ENCODE measurements around the gene MRPS2.
A peak's percentile ranks its signal among the peaks of the same experiment; 100 is the strongest.

Gene MRPS2

GRCh38 chr9:135473972-135474543 lies 26.4 kb upstream of the MRPS2 start:
- TF ChIP-seq, protein P1, sequence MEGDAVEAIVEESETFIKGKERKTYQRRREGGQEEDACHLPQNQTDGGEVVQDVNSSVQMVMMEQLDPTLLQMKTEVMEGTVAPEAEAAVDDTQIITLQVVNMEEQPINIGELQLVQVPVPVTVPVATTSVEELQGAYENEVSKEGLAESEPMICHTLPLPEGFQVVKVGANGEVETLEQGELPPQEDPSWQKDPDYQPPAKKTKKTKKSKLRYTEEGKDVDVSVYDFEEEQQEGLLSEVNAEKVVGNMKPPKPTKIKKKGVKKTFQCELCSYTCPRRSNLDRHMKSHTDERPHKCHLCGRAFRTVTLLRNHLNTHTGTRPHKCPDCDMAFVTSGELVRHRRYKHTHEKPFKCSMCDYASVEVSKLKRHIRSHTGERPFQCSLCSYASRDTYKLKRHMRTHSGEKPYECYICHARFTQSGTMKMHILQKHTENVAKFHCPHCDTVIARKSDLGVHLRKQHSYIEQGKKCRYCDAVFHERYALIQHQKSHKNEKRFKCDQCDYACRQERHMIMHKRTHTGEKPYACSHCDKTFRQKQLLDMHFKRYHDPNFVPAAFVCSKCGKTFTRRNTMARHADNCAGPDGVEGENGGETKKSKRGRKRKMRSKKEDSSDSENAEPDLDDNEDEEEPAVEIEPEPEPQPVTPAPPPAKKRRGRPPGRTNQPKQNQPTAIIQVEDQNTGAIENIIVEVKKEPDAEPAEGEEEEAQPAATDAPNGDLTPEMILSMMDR (IDR thresholded peaks at IDR 0.05; ENCODE audit: low read depth, low read length, missing control alignments): no peak
- DNase-seq: no peak
- in situ Hi-C loops (cut with HindIII; ENCODE audit: low pct_ligation_motif_present, low sequenced_read_pairs): no loop called here
- Histone ChIP-seq H3K36me3 (replicated peaks) (no peaks in the 10 kb centered on the region), H3K27me3 (replicated peaks) (no peaks in the 10 kb centered on the region), H3K27ac (no peak overlapping the region), H3K4me3 (ENCODE audit: low read depth, low read length) (no peak overlapping the region)

DNA sequence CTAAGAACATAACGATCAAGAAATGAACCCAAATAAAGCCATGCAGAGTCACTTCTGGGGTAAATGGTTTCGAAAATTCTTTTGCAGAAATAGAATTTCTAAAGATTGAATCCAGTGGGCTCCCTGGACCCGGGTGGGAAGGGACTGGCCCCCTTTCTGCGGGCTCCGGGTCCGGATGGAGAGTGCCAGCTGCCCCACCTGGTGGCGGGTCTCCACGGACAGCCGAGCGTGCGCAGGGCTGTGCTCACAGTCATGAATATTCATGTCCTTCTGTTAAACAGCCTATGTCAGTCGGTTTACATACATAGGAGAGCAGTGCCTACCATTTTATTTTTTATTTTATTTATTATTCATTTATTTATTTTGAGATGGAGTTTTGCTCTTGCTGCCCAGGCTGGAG lies 25.6 kb upstream of the MRPS2 start:
- DNase-seq: no peak
- no peaks in the 10 kb centered on the region for H3K36me3 ChIP-seq (replicated peaks)
- TF ChIP-seq, protein P1 (IDR thresholded peaks at IDR 0.05; ENCODE audit: low read depth, low read length, missing control alignments): peak; percentile 71
- no peak overlapping the region for H3K27ac ChIP-seq
- no peak overlapping the region for H3K4me3 ChIP-seq (ENCODE audit: low read depth, low read length)
- in situ Hi-C loops (cut with HindIII; ENCODE audit: low pct_ligation_motif_present, low sequenced_read_pairs): no loop called here
- no peaks in the 10 kb centered on the region for H3K27me3 ChIP-seq (replicated peaks)

DNA sequence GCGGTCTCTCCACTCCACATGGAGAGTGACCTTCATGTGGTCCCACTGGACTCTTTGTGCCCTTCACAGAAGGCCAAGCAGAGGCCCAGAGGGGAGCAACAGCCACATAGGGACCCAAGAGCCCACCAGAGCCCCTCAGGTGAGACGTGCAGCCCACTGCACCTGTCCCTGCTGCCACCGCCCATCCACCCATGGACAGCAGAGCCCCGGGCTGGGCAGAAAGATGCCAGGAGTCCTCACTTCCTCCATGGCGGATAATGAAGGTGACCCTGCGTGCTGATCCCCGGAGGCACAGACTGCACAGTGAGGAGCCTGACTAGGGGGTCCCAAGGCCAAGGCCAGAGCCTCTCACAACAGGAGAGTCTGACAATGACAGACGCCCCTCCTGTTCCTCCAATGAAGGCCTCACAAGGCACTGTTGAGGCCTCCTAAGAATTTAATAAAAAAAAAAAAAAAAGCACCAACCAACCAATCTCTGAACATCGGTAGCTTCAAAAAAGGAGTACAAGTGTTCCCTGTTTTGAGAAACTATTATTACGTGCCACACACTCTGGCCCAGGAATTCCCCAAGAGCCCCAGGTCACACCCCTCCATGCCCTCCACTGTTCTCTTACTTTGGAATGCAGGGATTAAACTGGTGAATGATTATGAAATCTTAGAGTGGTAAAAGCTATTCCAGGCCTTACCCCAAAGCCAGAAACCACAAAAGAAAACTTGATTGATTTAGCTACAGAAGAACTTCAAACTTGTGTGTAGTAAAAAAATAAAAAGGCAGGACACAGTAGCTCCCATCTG lies 23.7 kb upstream of the MRPS2 start:
- TF ChIP-seq, protein P1 (IDR thresholded peaks at IDR 0.05; ENCODE audit: low read depth, low read length, missing control alignments): no peak
- no peaks in the 10 kb centered on the region for H3K36me3 ChIP-seq (replicated peaks)
- no peaks in the 10 kb centered on the region for H3K27me3 ChIP-seq (replicated peaks)
- no peak overlapping the region for H3K4me3 ChIP-seq (ENCODE audit: low read depth, low read length)
- in situ Hi-C loops (cut with HindIII; ENCODE audit: low pct_ligation_motif_present, low sequenced_read_pairs): no loop called here
- no peak overlapping the region for H3K27ac ChIP-seq
- no peak for DNase-seq

DNA sequence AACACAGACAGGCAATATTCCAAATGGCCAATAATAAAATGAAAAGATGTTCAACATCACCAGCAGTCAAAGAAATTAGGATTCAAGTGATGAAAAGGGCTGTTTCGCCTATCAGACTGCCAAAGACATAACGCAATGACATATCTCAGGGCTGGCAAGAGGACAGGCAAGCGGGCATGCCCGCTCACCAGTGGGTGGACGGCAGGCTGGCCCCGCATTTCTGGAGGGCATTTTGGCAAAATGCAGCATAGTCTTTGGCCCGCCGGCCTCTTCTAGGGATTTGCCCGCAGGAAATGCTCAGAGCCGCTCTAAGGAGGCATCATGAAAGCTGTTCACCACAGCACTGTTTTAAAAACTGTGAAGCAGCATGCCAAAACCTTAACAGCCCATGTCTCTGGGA lies 22.3 kb upstream of the MRPS2 start:
- Histone ChIP-seq H3K4me3 (ENCODE audit: low read depth, low read length) (no peak overlapping the region), H3K27ac (no peak overlapping the region), H3K36me3 (replicated peaks) (no peaks in the 10 kb centered on the region), H3K27me3 (replicated peaks) (no peaks in the 10 kb centered on the region)
- TF ChIP-seq, protein P1 (IDR thresholded peaks at IDR 0.05; ENCODE audit: low read depth, low read length, missing control alignments): no peak
- in situ Hi-C loops (cut with HindIII; ENCODE audit: low pct_ligation_motif_present, low sequenced_read_pairs): no loop called here
- DNase-seq: no peak

DNA sequence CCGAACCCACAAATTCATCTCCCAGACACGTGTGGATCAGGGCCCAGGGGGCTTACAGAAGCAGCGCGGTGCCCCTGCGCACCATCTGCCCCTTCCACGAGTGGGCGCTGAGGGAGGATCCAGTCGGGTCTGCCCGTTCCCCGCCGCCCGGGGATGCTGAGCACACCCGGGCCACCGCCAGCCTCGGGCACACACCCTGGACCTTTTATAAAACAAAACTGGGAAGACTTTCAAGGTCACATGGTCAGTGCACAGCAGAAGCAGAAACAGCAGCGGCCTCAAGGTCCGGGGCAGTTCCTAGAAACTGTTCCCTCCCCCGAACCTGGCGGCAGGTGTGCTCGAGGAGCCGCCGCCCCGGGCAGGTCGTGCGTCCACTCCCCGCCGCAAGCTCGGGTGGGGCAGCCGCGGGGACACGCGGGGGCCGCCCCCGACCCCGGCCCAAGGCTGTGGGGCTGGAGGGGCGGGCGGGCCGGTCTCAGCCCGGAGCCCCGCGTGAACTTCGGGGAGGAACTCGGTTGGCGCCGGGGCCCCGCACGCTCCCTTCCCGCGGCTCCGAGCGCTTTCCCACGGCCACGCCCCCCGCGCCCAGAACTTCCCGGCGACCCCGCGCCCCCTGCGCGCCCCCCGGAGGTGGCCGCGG lies 21.5 kb upstream of the MRPS2 start:
- Histone ChIP-seq H3K27me3 (replicated peaks) (no peaks in the 10 kb centered on the region), H3K36me3 (replicated peaks) (no peaks in the 10 kb centered on the region), H3K4me3 (ENCODE audit: low read depth, low read length) (peak overlapping the region; percentile 35), H3K27ac (no peak overlapping the region)
- TF ChIP-seq, protein P1 (IDR thresholded peaks at IDR 0.05; ENCODE audit: low read depth, low read length, missing control alignments): peak; percentile 39
- in situ Hi-C loops (cut with HindIII; ENCODE audit: low pct_ligation_motif_present, low sequenced_read_pairs): no loop called here
- no peak for DNase-seq

All from brain microvascular endothelial cell (primary cell).